K562 (cell line): ENCODE data around the gene MCL1. TPM values are rescaled to one million over a fixed set of nuclear protein-coding genes. Genes with fewer than 3 reads are reported as not detected.

Experiments
- ATAC-seq: fragments of 200-7000 bp; cut with Tn5 transposase; 3 replicates; pipeline ENCODE4 v1.9.1; 2020; ENCODE audit warnings: moderate library complexity
- BruUV-seq: library from RNA; stranded (reverse); fragments of 400-500 nt; replicated peaks from 2 replicates; lab custom pipeline; 2021; lab: Mats Ljungman, UMichigan
- CTCF ChIA-PET: fragments of 300-600 bp; formaldehyde crosslinking; extraction: SDS; loops from one replicate; lab custom pipeline; 2021; ENCODE audit warnings: low intra/inter-chr PET ratio; lab: Yijun Ruan, JAX
- POLR2A ChIA-PET: fragments of 300-600, 350-650 bp; sonication (Branson Sonifier 250); formaldehyde crosslinking; extraction: SDS; loops from one replicate; lab custom pipeline; 2021; ENCODE audit warnings: antibody characterized with exemption, inconsistent platforms; lab: Yijun Ruan, JAX
- DNase-seq, 4 experiments: peaks; one replicate each; pipeline versions ENCODE4 v3.0.0 to v3.0.0-alpha.2; 2011 to 2018; ENCODE audit warnings: low spot score in 3 of 4, mixed read lengths in 3 of 4; ENCODE audit errors: extremely low read depth in 1 of 4
- FAIRE-seq: peaks from 2 replicates; lab custom pipeline; 2011; peaks lifted over from hg19 to GRCh38; lab: Jason Lieb, UNC
- H2AFZ ChIP-seq: 2 replicates; pipeline ENCODE4 v1.6.0; 2011; ENCODE audit warnings: low read depth, low read length, control low read depth, inconsistent platforms
- H3K27ac ChIP-seq: fragments of 200-600 bp; 3 replicates; pipeline ENCODE4 v1.8.0; 2011; ENCODE audit warnings: low read depth, mild to moderate bottlenecking, control low read depth, inconsistent platforms, low read length, moderate library complexity, mixed read lengths; ENCODE audit errors: extremely low read depth
- H3K27me3 ChIP-seq, 2 experiments: fragments of 300-600 bp in 1 of 2; 2 replicates in 1 of 2; 3 replicates in 1 of 2; pipeline versions ENCODE4 v1.6.0 to v1.8.0; 2011; ENCODE audit warnings: inconsistent platforms in 2 of 2, low read length in 2 of 2, mild to moderate bottlenecking in 1 of 2, mixed read lengths in 1 of 2, moderate library complexity in 1 of 2; ENCODE audit not compliant: control insufficient read depth in 2 of 2, insufficient read depth in 2 of 2
- H3K36me3 ChIP-seq: fragments of 300-600 bp; 3 replicates; pipeline ENCODE4 v1.8.0; 2011; ENCODE audit warnings: mild to moderate bottlenecking, low read length, inconsistent platforms; ENCODE audit not compliant: control insufficient read depth, insufficient read depth
- H3K4me1 ChIP-seq, 2 experiments: fragments of 200-600 bp in 1 of 2; replicated peaks in 1 of 2; 2 replicates in 1 of 2; 3 replicates in 1 of 2; pipeline versions ENCODE4 v1.5.1 to v1.8.0; 2011; ENCODE audit warnings: inconsistent platforms in 2 of 2, low read length in 2 of 2, mild to moderate bottlenecking in 1 of 2, mixed read lengths in 1 of 2, moderate library complexity in 1 of 2; ENCODE audit not compliant: control insufficient read depth in 2 of 2, insufficient read depth in 2 of 2
- H3K4me2 ChIP-seq: 2 replicates; pipeline ENCODE4 v1.6.1; 2011; ENCODE audit warnings: low read length, control low read depth, inconsistent platforms, mixed read lengths; ENCODE audit not compliant: insufficient read depth
- H3K4me3 ChIP-seq: fragments of 200-600 bp; sonication (generic), shearing (Covaris generic); 2 replicates; pipeline ENCODE4 v1.5.1; 2016; ENCODE audit warnings: control low read depth, inconsistent platforms
- H3K79me2 ChIP-seq: fragments of 200-600 bp; 3 replicates; pipeline ENCODE4 v1.8.0; 2011; ENCODE audit warnings: low read length, inconsistent platforms; ENCODE audit not compliant: control insufficient read depth, insufficient read depth
- H3K9ac ChIP-seq, 2 experiments: 2 replicates each; pipeline versions ENCODE4 v1.6.0 to v1.6.1; 2011; ENCODE audit warnings: low read depth in 2 of 2, low read length in 2 of 2, control low read depth in 1 of 2, inconsistent platforms in 1 of 2, mild to moderate bottlenecking in 1 of 2, mixed read lengths in 1 of 2; ENCODE audit not compliant: insufficient read depth in 1 of 2
- H3K9me1 ChIP-seq: one replicate; pipeline ENCODE4 v1.6.0; 2011; ENCODE audit warnings: inconsistent platforms, mild to moderate bottlenecking, low read length, moderate library complexity; ENCODE audit not compliant: control insufficient read depth, insufficient read depth
- H3K9me3 ChIP-seq: replicated peaks from 2 replicates; pipeline ENCODE4 v1.5.1; 2011; ENCODE audit warnings: low read depth, low read length, inconsistent platforms; ENCODE audit not compliant: control insufficient read depth, insufficient read depth
- H4K20me1 ChIP-seq: replicated peaks from 2 replicates; pipeline ENCODE4 v1.6.1; 2011; ENCODE audit warnings: low read length, inconsistent platforms, mixed read lengths; ENCODE audit not compliant: control insufficient read depth, insufficient read depth
- CEBPB ChIP-seq: fragments of 450-650 bp; IDR thresholded peaks from 2 replicates; pipeline ENCODE4 v1.6.1; 2016; ENCODE audit warnings: missing genetic modification characterization, missing compliant biosample characterization
- DMBX1 ChIP-seq: fragments of 250-450 bp; sonication (Bioruptor Pico); IDR thresholded peaks from 2 replicates; pipeline ENCODE4 v1.8.0; 2022; ENCODE audit warnings: inconsistent platforms, mild to moderate bottlenecking, moderate library complexity, borderline replicate concordance
- EHMT2 ChIP-seq: fragments of 450-650 bp; IDR thresholded peaks from 2 replicates; pipeline ENCODE4 v1.6.1; 2018; ENCODE audit warnings: antibody characterized with exemption
- KDM1A ChIP-seq, 2 experiments: fragments of 450-650 bp; IDR thresholded peaks; 2 replicates each; pipeline ENCODE4 v1.6.1; 2016; ENCODE audit warnings: mild to moderate bottlenecking in 2 of 2
- MEF2D ChIP-seq: conservative IDR thresholded peaks from 2 replicates; pipeline ENCODE4 v1.6.1; 2016; ENCODE audit warnings: low read depth, missing genetic modification characterization, missing compliant biosample characterization
- NFRKB ChIP-seq: fragments of 450-650 bp; IDR thresholded peaks from 2 replicates; pipeline ENCODE4 v1.6.1; 2016; ENCODE audit warnings: low read depth
- NR2C1 ChIP-seq, 2 experiments: fragments of 450-650 bp; IDR thresholded peaks; 2 replicates each; pipeline ENCODE4 v1.6.1; 2017; ENCODE audit warnings: mild to moderate bottlenecking in 2 of 2, antibody characterized with exemption in 1 of 2, inconsistent platforms in 1 of 2, missing compliant biosample characterization in 1 of 2, missing genetic modification characterization in 1 of 2
- NR4A1 ChIP-seq, 2 experiments: fragments of 250-450 bp in 1 of 2; fragments of 450-650 bp in 1 of 2; sonication (Bioruptor Pico) in 1 of 2; IDR thresholded peaks; 2 replicates each; pipeline versions ENCODE4 v1.4.0 to v1.6.1; 2016 to 2020; ENCODE audit warnings: mild to moderate bottlenecking in 2 of 2, missing compliant biosample characterization in 1 of 2, missing genetic modification characterization in 1 of 2, moderate library complexity in 1 of 2
- POLR2H ChIP-seq: IDR thresholded peaks from 2 replicates; pipeline ENCODE4 v1.6.1; 2016; ENCODE audit warnings: missing genetic modification characterization, low read depth, mild to moderate bottlenecking, control low read depth, missing compliant biosample characterization, moderate library complexity
- POLR3G ChIP-seq: IDR thresholded peaks from 2 replicates; pipeline ENCODE4 v1.6.1; 2011; ENCODE audit not compliant: insufficient read length, insufficient replicate concordance; ENCODE audit errors: extremely low read depth
- TFAP4 ChIP-seq: sonication (generic); formaldehyde crosslinking; IDR thresholded peaks from 2 replicates; pipeline ENCODE4 v1.8.0; 2022; ENCODE audit warnings: missing genetic modification reagents, mild to moderate bottlenecking, moderate library complexity, borderline replicate concordance
- UBTF ChIP-seq, 2 experiments: IDR thresholded peaks; 2 replicates each; pipeline ENCODE4 v1.6.1; 2012; ENCODE audit warnings: improper control_type of control experiment in 2 of 2, low read depth in 2 of 2, low read length in 2 of 2, borderline replicate concordance in 1 of 2
- ZNF134 ChIP-seq: fragments of 250-450 bp; sonication (Bioruptor Pico); conservative IDR thresholded peaks from 2 replicates; pipeline ENCODE4 v1.4.0; 2020
- ZNF184 ChIP-seq: sonication (generic); formaldehyde crosslinking; IDR thresholded peaks from 2 replicates; pipeline ENCODE4 v1.5.0; 2020; ENCODE audit warnings: missing genetic modification reagents
- ZNF239 ChIP-seq: fragments of 250-450 bp; sonication (Bioruptor Pico); IDR thresholded peaks from 2 replicates; pipeline ENCODE4 v1.4.0; 2020; ENCODE audit warnings: mild to moderate bottlenecking
- ZNF316 ChIP-seq: fragments of 450-650 bp; IDR thresholded peaks from 2 replicates; pipeline ENCODE4 v1.6.1; 2016
- WGBS: fragments of 100-300 bp; shearing (Covaris generic); methylation state at CpG from one replicate; pipeline ENCODE4 v1.1.6; 2016; ENCODE audit warnings: low coverage, mixed read lengths; ENCODE audit not compliant: insufficient coverage; ENCODE audit errors: missing lambda C conversion rate; 5-methylcytosine and 5-hydroxymethylcytosine counted together
- in situ Hi-C: fragments of 300-500 bp; cut with MboI; formaldehyde crosslinking; loops from 4 replicates; pipeline ENCODE4 v1.15.0; 2018; ENCODE audit warnings: inconsistent platforms, mixed read lengths
- intact Hi-C: fragments of 100-400 bp; cut with micrococcal nuclease; formaldehyde crosslinking; loops from 2 replicates; pipeline ENCODE4 v1.14.2; 2022
- polyA plus RNA-seq, 8 experiments: library from polyadenylated mRNA; depleted of rRNA in 4 of 8; stranded (reverse) in 5 of 8; unstranded in 3 of 8; fragments of >200 nt; fragmentation: Nextera tagmentation in 2 of 8; fragmentation: Illumina TruSeq in 1 of 8; extraction: Ambion mirVana in 2 of 8; extraction: Trizol in 1 of 8; gene quantifications; 2 replicates each; pipeline versions ENCODE4 v1.2.1 to v1.2.3, GENCODE V29; 2011 to 2014; ENCODE audit warnings: inconsistent platforms in 1 of 8, missing spikeins in 1 of 8
- total RNA-seq, 7 experiments: library from RNA; depleted of rRNA in 6 of 7; stranded (reverse); fragments of >200 nt in 6 of 7; fragmentation: Illumina TruSeq in 2 of 7; extraction: Trizol in 2 of 7; gene quantifications; 2 replicates each; pipeline versions ENCODE4 v1.2.1 to v1.2.3, GENCODE V29; 2011 to 2021; ENCODE audit warnings: low replicate concordance in 1 of 7
- TF ChIP-seq, protein P1 (sequence below): fragments of 450-650 bp; IDR thresholded peaks from 2 replicates; pipeline ENCODE4 v1.6.1; 2016; ENCODE audit warnings: antibody characterized with exemption

Gene MCL1
- total and polyA plus RNA-seq, 9 of the 15 experiments (the other 6 are each of a cell fraction or from before 2014, with no cell fraction given): 27.1 to 224 (median 138) TPM

DNA sequence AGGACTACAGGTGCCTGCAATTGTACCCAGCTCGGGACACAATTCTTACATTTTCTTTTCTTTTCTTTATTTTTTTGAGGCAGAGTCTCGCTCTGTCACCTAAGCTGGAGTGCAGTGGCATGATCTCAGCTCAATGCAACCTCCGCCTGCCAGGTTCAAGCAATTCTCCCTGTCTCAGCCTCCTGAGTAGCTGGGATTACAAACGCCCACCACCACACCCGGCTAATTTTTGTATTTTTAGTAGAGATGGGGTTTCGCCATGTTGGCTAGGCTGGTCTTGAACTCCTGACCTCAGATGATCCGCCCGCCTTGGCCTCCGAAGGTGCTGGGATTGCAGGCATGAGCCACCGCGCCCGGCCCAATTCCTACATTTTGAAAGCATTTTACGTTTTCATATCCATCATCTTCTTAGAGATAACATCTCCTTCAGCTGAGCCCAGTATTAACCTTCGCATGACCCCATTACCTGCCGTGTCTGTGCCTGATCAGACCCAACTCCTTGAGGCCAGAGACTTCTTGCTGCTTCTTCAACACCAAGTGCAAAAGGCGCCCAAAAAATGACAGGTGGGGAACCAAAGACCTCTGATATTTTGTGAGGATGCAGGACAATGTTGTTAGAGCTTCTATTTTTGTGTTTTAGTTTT, 33.0 kb downstream of the MCL1 start:
- in situ Hi-C loops (no loop called here), intact Hi-C loops (loop anchor here (2.0 to 10.0 kb wide), 5 partner anchors 30 to 431 kb away; partner anchors contain the start of genes CA14, ECM1 and RPRD2)
- Histone ChIP-seq H3K4me2 (peak overlapping the region; percentile 52), H3K27ac (peak overlapping the region; percentile 87), H3K36me3 (peaks cover 4% of the 10 kb centered on the region; the same call in 1 of the 3 replicates), H3K27me3 (no peaks in the 10 kb centered on the region), H3K9me1 (no peaks in the 10 kb centered on the region), H3K79me2 (peaks cover 47% of the 10 kb centered on the region), H2AFZ (no peak overlapping the region), H4K20me1 (no peaks in the 10 kb centered on the region), H3K9me3 (no peaks in the 10 kb centered on the region), H3K4me1 (peaks cover 39 to 68% of the 10 kb centered on the region in 2 experiments), H3K9ac (peak overlapping the region; percentile 43 to 79; a peak in 3 of 4 replicates), H3K4me3 (no peak overlapping the region)
- WGBS: 17% methylated on average over 14 of the region's 16 CpGs
- FAIRE-seq (no peak), DNase-seq (peak in 3 of 4 experiments; percentile 44 to 63 (median 48)), ATAC-seq (no peak)
- POLR2A ChIA-PET: interaction anchor here (0.7 to 8.9 kb wide), 4 partner anchors 10 to 30 kb away, joined by 3 to 53 read pairs (median 15); partner anchors contain the start of gene FALEC
- BruUV-seq: TSS peak; percentile 79
- CTCF ChIA-PET: interaction anchor here (0.5 to 0.6 kb wide), 2 partner anchors 85 to 326 kb away, joined by 3 read pairs; no protein-coding TSS in a partner anchor
- TF ChIP-seq ZNF184 (no peak), POLR3G (no peak), KDM1A (IDR thresholded peaks at IDR 0.05) (0 out of 4 replicates have a peak, but pooled peaks of 1 of the 2 experiments have one; percentile 10), NR2C1 (IDR thresholded peaks at IDR 0.05) (0 out of 2 replicates have a peak, but pooled peaks have one; percentile 42), NR2C1 (tag; IDR thresholded peaks at IDR 0.05) (peak; percentile 61; the same call in 1 of the 2 replicates), DMBX1 (CRISPR knock-in tag) (peak; percentile 43; the same call in 1 of the 2 replicates), ZNF316 (no peak), MEF2D (tag) (no peak), CEBPB (tag) (peak; percentile 34; the same call in 1 of the 2 replicates), TFAP4 (CRISPR knock-in tag) (peak; percentile 48; the same call in 1 of the 2 replicates), ZNF134 (CRISPR knock-in tag) (no peak), UBTF (IDR thresholded peaks at IDR 0.05; ENCODE audit: borderline replicate concordance in 1 of 2, low read depth in 2 of 2, low read length in 2 of 2) (no peak), ZNF239 (CRISPR knock-in tag) (no peak), EHMT2 (no peak), POLR2H (no peak), NFRKB (no peak), NR4A1 (CRISPR knock-in tag; IDR thresholded peaks at IDR 0.05) (no peak), NR4A1 (tag; IDR thresholded peaks at IDR 0.05) (peak; percentile 42; the same call in 1 of the 2 replicates)
- TF ChIP-seq, protein P1, sequence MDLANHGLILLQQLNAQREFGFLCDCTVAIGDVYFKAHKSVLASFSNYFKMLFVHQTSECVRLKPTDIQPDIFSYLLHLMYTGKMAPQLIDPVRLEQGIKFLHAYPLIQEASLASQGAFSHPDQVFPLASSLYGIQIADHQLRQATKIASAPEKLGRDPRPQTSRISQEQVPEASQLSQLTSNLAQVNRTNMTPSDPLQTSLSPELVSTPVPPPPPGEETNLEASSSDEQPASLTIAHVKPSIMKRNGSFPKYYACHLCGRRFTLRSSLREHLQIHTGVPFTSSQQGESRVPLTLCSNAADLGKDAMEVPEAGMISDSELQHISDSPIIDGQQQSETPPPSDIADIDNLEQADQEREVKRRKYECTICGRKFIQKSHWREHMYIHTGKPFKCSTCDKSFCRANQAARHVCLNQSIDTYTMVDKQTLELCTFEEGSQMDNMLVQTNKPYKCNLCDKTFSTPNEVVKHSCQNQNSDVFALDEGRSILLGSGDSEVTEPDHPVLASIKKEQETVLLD: no peak
